ENCODE measurements around the gene ST6GALNAC3.

- TF ChIP-seq ZNF660 (tag by site-specific recombination; IDR thresholded peaks at IDR 0.05), result no peak
- no peak for TF ChIP-seq EGR2 (tag by site-specific recombination; IDR thresholded peaks at IDR 0.05; ENCODE audit: low read depth)
- no peak for TF ChIP-seq MYNN (tag by site-specific recombination; IDR thresholded peaks at IDR 0.05; ENCODE audit: borderline replicate concordance)
- TF ChIP-seq TSHZ1 (tag by site-specific recombination; IDR thresholded peaks at IDR 0.05; ENCODE audit: borderline replicate concordance), result peak; percentile 59; the same call in 1 of the 2 replicates
These were observed 5.1 kb downstream of the ST6GALNAC3 start for GRCh38 chr1:76079475-76080227.

Data from HEK293 (cell line).